CD4-positive, alpha-beta memory T cell (primary cell): ENCODE data around the gene KCNJ18. TPM values are rescaled to one million over a fixed set of nuclear protein-coding genes. Genes with fewer than 3 reads are reported as not detected.
"Not testable (repeated sequence)": the region's sequence is repeated elsewhere in the genome, so short reads cannot be mapped to it uniquely, and the experiment has no call there.

ENCODE experiments used
- CTCF ChIA-PET: fragments of 350-600 bp; sonication (Branson Sonifier 250); formaldehyde crosslinking; loops from one replicate; lab custom pipeline; 2021; ENCODE audit warnings: inconsistent platforms; ENCODE audit not compliant: partially characterized antibody; lab: Charles Lee
- POLR2A ChIA-PET: fragments of 350-600 bp; sonication (Branson Sonifier 250); formaldehyde crosslinking; loops from one replicate; lab custom pipeline; 2021; ENCODE audit not compliant: partially characterized antibody; lab: Charles Lee
- DNase-seq, 5 donors: peaks; one replicate each; pipeline versions ENCODE4 v3.0.0 to v3.0.0-alpha.2; 2020 to 2022; ENCODE audit warnings: mixed read lengths in 1 of 5
- H3K27ac ChIP-seq: one replicate; pipeline ENCODE4 v1.7.0; 2013; ENCODE audit warnings: low read depth, low read length
- H3K27me3 ChIP-seq: 2 replicates; pipeline ENCODE4 v1.7.0; 2013; ENCODE audit warnings: mild to moderate bottlenecking, low read length, moderate library complexity; ENCODE audit not compliant: insufficient read depth
- H3K36me3 ChIP-seq: 2 replicates; pipeline ENCODE4 v1.7.0; 2013; ENCODE audit warnings: mild to moderate bottlenecking, low read length, moderate library complexity; ENCODE audit not compliant: insufficient read depth
- H3K4me1 ChIP-seq: 2 replicates; pipeline ENCODE4 v1.7.0; 2013; ENCODE audit warnings: mild to moderate bottlenecking, low read length, moderate library complexity; ENCODE audit not compliant: insufficient read depth
- H3K4me3 ChIP-seq, 2 donors: one replicate each; pipeline ENCODE4 v1.7.0; 2013; ENCODE audit warnings: low read length in 2 of 2, mild to moderate bottlenecking in 1 of 2
- H3K9me3 ChIP-seq, 2 donors: one replicate each; pipeline ENCODE4 v1.7.0; 2013; ENCODE audit warnings: low read length in 2 of 2, control low read depth in 1 of 2; ENCODE audit not compliant: control insufficient read depth in 1 of 2
- H3K27ac Mint-ChIP-seq, 7 donors: one replicate each; pipeline ENCODE4 v1.8.0; 2020 to 2021; ENCODE audit warnings: mixed read lengths in 7 of 7, mild to moderate bottlenecking in 6 of 7, inconsistent platforms in 3 of 7, moderate library complexity in 3 of 7
- H3K27me3 Mint-ChIP-seq, 2 donors: one replicate each; pipeline ENCODE4 v1.8.0; 2020 to 2021; ENCODE audit warnings: mixed read lengths in 2 of 2
- H3K36me3 Mint-ChIP-seq, 2 donors: one replicate each; pipeline ENCODE4 v1.8.0; 2020 to 2021; ENCODE audit warnings: mixed read lengths in 2 of 2, inconsistent platforms in 1 of 2, mild to moderate bottlenecking in 1 of 2
- H3K4me1 Mint-ChIP-seq, 4 donors: one replicate each; pipeline ENCODE4 v1.8.0; 2020 to 2021; ENCODE audit warnings: mixed read lengths in 4 of 4, mild to moderate bottlenecking in 1 of 4
- H3K4me3 Mint-ChIP-seq, 8 donors: one replicate each; pipeline ENCODE4 v1.8.0; 2020 to 2021; ENCODE audit warnings: mixed read lengths in 8 of 8, mild to moderate bottlenecking in 7 of 8, moderate library complexity in 6 of 8, inconsistent platforms in 3 of 8
- H3K9me3 Mint-ChIP-seq, 8 donors: one replicate each; pipeline ENCODE4 v1.8.0; 2020 to 2021; ENCODE audit warnings: mixed read lengths in 8 of 8, mild to moderate bottlenecking in 5 of 8, inconsistent platforms in 3 of 8, moderate library complexity in 1 of 8
- intact Hi-C: fragments of 100-400 bp; cut with micrococcal nuclease; formaldehyde crosslinking; loops from one replicate; pipeline ENCODE4 v1.15.1; 2023
- polyA plus RNA-seq, 2 donors: library from polyadenylated mRNA; unstranded; fragments of 300-500 nt; fragmentation: Illumina TruSeq; gene quantifications; one replicate each; pipeline ENCODE4 v1.2.3, GENCODE V29; 2021
- total RNA-seq, 2 experiments: library from RNA; stranded (reverse); gene quantifications; one replicate each; pipeline ENCODE4 v1.2.3, GENCODE V29; 2021

Gene KCNJ18
- total and polyA plus RNA-seq, 4 experiments from 2014 or later = not detected

GRCh38 chr17:21731076-21731475 is 38.8 kb downstream of the KCNJ18 start:
- H3K4me1 Mint-ChIP-seq, CTCF ChIA-PET, H3K4me1 ChIP-seq, H3K27me3 ChIP-seq, H3K27me3 Mint-ChIP-seq, H3K9me3 Mint-ChIP-seq, POLR2A ChIA-PET, H3K36me3 ChIP-seq, intact Hi-C loops, DNase-seq, H3K27ac ChIP-seq, H3K36me3 Mint-ChIP-seq, H3K4me3 ChIP-seq, H3K4me3 Mint-ChIP-seq, H3K27ac Mint-ChIP-seq, H3K9me3 ChIP-seq: not testable (repeated sequence)

GRCh38 chr17:21733931-21734330 is 41.6 kb downstream of the KCNJ18 start:
- H3K4me3 ChIP-seq, H3K9me3 Mint-ChIP-seq, CTCF ChIA-PET, H3K9me3 ChIP-seq, H3K27ac Mint-ChIP-seq, H3K36me3 Mint-ChIP-seq, H3K27me3 ChIP-seq, H3K27ac ChIP-seq, H3K27me3 Mint-ChIP-seq, H3K4me1 Mint-ChIP-seq, H3K4me1 ChIP-seq, H3K36me3 ChIP-seq, DNase-seq, POLR2A ChIA-PET, H3K4me3 Mint-ChIP-seq, intact Hi-C loops: not testable (repeated sequence)

- DNase-seq, POLR2A ChIA-PET: not testable (repeated sequence)
These were observed 43.5 kb downstream of the KCNJ18 start for GRCh38 chr17:21735814-21736213.

GRCh38 chr17:21737015-21737580 is 44.8 kb downstream of the KCNJ18 start:
- CTCF ChIA-PET = not testable (repeated sequence)

More at GRCh38 chr17:21735814-21736213, 43.5 kb downstream of the KCNJ18 start:
- H3K4me1 ChIP-seq, CTCF ChIA-PET, H3K4me1 Mint-ChIP-seq, H3K9me3 ChIP-seq, H3K36me3 Mint-ChIP-seq, H3K36me3 ChIP-seq, H3K27me3 ChIP-seq, H3K4me3 ChIP-seq, H3K27ac ChIP-seq, intact Hi-C loops, H3K27ac Mint-ChIP-seq, H3K27me3 Mint-ChIP-seq, H3K9me3 Mint-ChIP-seq, H3K4me3 Mint-ChIP-seq: not testable (repeated sequence)

GRCh38 chr17:21738241-21738640 is 45.9 kb downstream of the KCNJ18 start:
- H3K9me3 Mint-ChIP-seq, H3K4me3 Mint-ChIP-seq, H3K36me3 Mint-ChIP-seq, H3K4me1 Mint-ChIP-seq, H3K4me3 ChIP-seq, H3K27ac Mint-ChIP-seq, H3K4me1 ChIP-seq, H3K27me3 Mint-ChIP-seq, intact Hi-C loops, H3K27me3 ChIP-seq, DNase-seq, H3K36me3 ChIP-seq, H3K9me3 ChIP-seq, CTCF ChIA-PET, POLR2A ChIA-PET, H3K27ac ChIP-seq: not testable (repeated sequence)

More at GRCh38 chr17:21737015-21737580, 44.8 kb downstream of the KCNJ18 start:
- DNase-seq, H3K4me3 ChIP-seq, H3K27ac Mint-ChIP-seq, H3K4me1 ChIP-seq, POLR2A ChIA-PET, H3K9me3 ChIP-seq, H3K36me3 Mint-ChIP-seq, H3K27ac ChIP-seq, intact Hi-C loops, H3K9me3 Mint-ChIP-seq, H3K27me3 Mint-ChIP-seq, H3K4me1 Mint-ChIP-seq, H3K4me3 Mint-ChIP-seq, H3K27me3 ChIP-seq, H3K36me3 ChIP-seq: not testable (repeated sequence)

DNA sequence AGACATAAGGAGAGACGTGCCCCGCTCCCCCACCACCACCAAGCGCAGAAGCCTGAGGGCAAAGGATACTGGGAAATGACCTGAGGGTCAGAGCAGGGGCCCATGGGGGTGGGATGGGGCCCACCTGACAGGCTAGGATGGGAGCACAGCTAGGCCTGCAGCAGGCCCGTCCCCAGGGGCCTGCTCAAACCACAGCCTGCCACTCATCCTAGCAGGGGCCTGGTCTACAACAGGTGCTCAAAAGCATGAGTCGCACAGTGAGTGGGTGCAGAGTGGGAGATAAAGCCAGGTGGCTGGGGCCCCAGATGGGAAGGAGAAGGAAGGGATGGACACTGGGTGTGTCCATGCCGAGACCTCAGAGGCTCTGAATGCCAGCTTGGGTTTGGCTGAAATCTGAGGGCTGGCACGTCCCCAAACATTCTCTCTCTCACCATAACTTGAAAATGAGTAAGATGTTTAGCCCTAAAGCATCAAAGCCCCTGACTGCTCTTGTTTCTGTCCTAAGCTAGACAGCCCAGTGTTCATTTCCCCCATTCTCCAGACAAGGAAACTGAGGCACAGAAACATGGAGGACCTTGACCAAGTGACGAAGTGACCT is 46.7 kb downstream of the KCNJ18 start:
- H3K4me3 ChIP-seq, H3K4me3 Mint-ChIP-seq, H3K4me1 ChIP-seq, CTCF ChIA-PET, POLR2A ChIA-PET, H3K27ac ChIP-seq, H3K9me3 Mint-ChIP-seq, H3K27me3 Mint-ChIP-seq, H3K27me3 ChIP-seq, H3K36me3 Mint-ChIP-seq, H3K4me1 Mint-ChIP-seq, H3K27ac Mint-ChIP-seq, DNase-seq, intact Hi-C loops, H3K36me3 ChIP-seq, H3K9me3 ChIP-seq: not testable (repeated sequence)

GRCh38 chr17:21739485-21739884 is 47.2 kb downstream of the KCNJ18 start:
- H3K27ac ChIP-seq, CTCF ChIA-PET, H3K9me3 ChIP-seq, intact Hi-C loops, H3K36me3 ChIP-seq, POLR2A ChIA-PET, H3K4me3 Mint-ChIP-seq, H3K4me3 ChIP-seq, DNase-seq, H3K9me3 Mint-ChIP-seq, H3K4me1 Mint-ChIP-seq, H3K27ac Mint-ChIP-seq, H3K36me3 Mint-ChIP-seq, H3K27me3 Mint-ChIP-seq, H3K4me1 ChIP-seq, H3K27me3 ChIP-seq: not testable (repeated sequence)

- CTCF ChIA-PET, H3K27ac ChIP-seq, H3K36me3 Mint-ChIP-seq, H3K4me1 ChIP-seq, H3K4me3 ChIP-seq, H3K27me3 ChIP-seq, H3K4me3 Mint-ChIP-seq, H3K4me1 Mint-ChIP-seq, H3K9me3 ChIP-seq, H3K27ac Mint-ChIP-seq, POLR2A ChIA-PET, H3K36me3 ChIP-seq, H3K27me3 Mint-ChIP-seq, intact Hi-C loops, H3K9me3 Mint-ChIP-seq, DNase-seq: not testable (repeated sequence)
These were observed 48.5 kb downstream of the KCNJ18 start for GRCh38 chr17:21740836-21741235.
